H1 (cell line): ENCODE data around the gene POLR3A. TPM values are rescaled to one million over a fixed set of nuclear protein-coding genes. Genes with fewer than 3 reads are reported as not detected.

Source experiments
- ASH2L ChIP-seq: fragments of 200-600, 300-600 bp; sonication (generic); IDR thresholded peaks from one replicate; pipeline ENCODE4 v1.7.1; 2017; ENCODE audit warnings: low read length
- BACH1 ChIP-seq: IDR thresholded peaks from 2 replicates; pipeline ENCODE4 v1.6.1; 2012; ENCODE audit warnings: low read length, improper control_type of control experiment
- SAP30 ChIP-seq: fragments of 300-600 bp; sonication (generic); IDR thresholded peaks from 2 replicates; pipeline ENCODE4 v1.7.1; 2012; ENCODE audit warnings: low read length, moderate library complexity, mild to moderate bottlenecking, inconsistent platforms; ENCODE audit not compliant: insufficient read depth, insufficient replicate concordance
- polyA plus RNA-seq, 7 experiments: library from polyadenylated mRNA; depleted of rRNA in 3 of 7; stranded (reverse) in 5 of 7; unstranded in 2 of 7; fragments of >200 nt in 5 of 7; fragments of 200-250 nt in 2 of 7; gene quantifications; 1 replicate in 5 of 7; 2 replicates in 1 of 7; 4 replicates in 1 of 7; pipeline versions ENCODE4 v1.2.1 to v1.2.3, GENCODE V29; 2011 to 2013; ENCODE audit warnings: missing spikeins in 2 of 7, mixed read lengths in 2 of 7
- total RNA-seq: library from RNA; stranded (reverse); fragmentation: NEBNext Ultra II Directional; extraction: Animal tissue kit (Norgen Biotek cat#: 25700); gene quantifications from 2 replicates; pipeline ENCODE4 v1.2.1, GENCODE V29; 2021

The POLR3A gene
- total and polyA plus RNA-seq, 2 of the 8 experiments (the other 6 are each of a cell fraction or from before 2014, with no cell fraction given): 11.3 to 38.6 TPM

DNA sequence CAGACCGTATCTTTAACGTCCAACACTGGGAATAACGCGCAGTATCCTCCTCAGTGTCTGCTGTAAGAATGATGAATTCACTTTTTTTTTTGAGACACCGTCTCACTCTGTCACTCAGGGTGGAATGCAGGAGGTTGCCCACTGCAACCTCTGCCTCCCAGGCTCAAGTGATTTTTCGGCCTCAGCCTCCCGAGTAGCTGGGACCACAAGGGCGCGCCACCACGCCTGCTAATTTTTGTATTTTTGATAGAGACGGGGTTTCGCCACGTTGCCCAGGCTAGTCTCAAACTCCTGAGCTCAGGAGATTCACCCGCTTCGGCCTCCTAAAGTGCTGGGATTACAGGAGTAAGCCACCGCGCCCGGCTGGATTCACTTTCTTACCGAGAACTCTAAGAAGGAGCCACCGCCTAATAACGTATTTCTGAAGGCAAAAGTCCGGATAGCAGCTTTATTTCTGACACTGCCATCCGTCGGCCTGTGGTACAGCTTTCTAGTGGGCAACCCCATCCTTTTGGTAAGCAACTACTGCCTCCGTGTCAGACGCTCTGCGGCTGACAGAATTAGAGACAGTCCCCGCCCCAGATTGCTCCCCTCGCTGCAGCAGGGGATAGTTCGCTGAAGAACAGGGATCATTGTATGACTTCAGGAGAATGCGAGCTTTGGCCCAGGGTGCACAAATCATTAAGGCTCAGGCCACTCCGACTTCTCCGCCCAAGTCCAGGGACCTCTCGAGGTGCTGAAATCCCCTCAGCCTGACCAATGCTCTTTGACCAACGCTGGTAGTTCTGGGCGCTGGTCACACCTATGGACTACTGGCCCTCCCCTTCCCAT, 662 bp downstream of the POLR3A start (continued):
- TF ChIP-seq BACH1 (no peak), SAP30 (peak; percentile 35), ASH2L (no peak)
